HG03342 (cell line): Measurements from ENCODE around the gene PDX1.
A peak's percentile ranks its signal among the peaks of the same experiment; 100 is the strongest.
"Not testable (repeated sequence)": the region's sequence is repeated elsewhere in the genome, so short reads cannot be mapped to it uniquely, and the experiment has no call there.

ENCODE experiments used
- ATAC-seq: cut with Tn5 transposase; IDR thresholded peaks from one replicate; pipeline ENCODE4 v1.9.1; 2021; ENCODE audit warnings: mild to moderate bottlenecking, moderate library complexity; ENCODE audit not compliant: unreplicated experiment

PDX1 gene

DNA sequence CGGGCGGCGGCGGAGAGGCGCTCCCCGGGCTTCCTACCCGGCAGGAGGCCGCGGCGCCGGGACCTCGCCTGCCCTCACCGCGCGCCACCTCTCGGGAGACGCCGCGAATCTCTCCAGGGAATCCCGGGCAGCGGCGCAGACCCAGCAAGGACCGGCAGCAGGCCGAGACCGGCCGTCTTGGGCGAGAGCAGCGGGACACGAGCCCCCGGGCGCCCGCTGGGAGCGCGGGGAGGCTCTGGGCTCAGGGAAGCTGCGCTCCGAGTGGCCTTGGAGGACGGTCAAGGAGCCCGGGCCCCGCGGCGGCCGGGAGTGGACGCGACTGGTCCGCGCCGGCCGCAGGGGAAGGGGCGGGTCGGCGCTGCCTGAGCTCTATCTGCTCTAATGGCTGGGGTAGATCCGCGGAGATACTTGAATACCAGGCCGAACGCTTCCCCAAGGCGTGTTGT, 34.6 kb downstream of the PDX1 start:
- ATAC-seq: peak; percentile 24

DNA sequence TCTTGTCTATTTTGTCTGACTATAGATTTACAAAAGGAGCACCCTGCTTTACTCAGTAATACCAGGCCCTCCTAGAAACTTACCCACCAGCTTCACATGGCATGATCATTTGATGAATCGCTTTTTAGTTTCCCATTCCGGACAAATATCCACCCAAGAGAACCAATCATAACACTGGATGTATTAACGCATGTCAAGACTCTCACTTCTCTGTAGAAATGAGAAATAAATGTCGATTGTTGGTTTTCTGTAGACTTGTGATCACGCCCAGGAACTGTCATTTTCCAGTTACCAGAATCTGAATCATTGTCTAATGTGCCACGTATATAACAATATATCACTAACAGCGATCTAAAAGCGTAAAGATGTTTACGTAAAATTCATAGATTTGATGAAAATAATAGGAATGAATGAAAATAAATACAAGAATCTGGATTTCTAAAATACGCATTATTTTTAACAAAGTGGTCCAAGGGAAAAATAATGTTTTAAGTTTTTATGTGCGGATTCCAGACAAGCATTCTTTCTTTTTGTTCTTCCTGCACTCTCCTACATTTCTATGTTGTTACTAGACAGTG, 35.3 kb downstream of the PDX1 start:
- no peak for ATAC-seq

DNA sequence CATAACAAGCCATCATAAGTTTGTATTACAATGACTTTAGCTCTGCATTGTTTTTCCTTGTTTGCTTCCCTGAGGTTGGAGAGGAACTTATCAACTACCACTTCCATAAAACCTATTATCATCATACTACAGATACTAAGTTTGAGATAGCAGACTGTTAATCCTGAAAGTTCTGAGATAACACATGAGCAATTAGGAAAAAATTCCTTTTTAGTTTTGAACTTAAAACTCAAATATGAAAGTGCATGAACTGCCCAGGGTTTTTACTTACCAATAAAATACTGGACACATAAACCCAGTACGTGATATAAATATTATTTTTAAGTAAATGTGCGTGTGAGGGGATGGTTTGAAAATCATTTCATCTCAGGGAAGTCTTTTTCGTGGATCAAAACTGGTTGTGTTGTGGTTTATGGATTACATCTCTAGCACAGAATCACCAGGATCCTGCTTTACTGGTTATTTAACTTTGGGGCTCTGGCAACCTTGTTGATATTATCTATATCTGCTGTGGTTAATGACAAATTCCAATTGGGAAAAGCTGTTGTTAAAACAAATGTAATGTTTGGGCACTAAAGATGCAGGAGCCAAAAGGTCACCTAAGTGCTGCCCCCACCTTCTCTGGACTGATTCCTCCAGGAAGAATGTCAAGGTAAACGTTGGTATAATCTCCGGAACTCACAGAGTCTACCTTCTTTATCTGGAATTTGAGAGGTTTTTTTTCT, 36.9 kb downstream of the PDX1 start:
- ATAC-seq: no peak

DNA sequence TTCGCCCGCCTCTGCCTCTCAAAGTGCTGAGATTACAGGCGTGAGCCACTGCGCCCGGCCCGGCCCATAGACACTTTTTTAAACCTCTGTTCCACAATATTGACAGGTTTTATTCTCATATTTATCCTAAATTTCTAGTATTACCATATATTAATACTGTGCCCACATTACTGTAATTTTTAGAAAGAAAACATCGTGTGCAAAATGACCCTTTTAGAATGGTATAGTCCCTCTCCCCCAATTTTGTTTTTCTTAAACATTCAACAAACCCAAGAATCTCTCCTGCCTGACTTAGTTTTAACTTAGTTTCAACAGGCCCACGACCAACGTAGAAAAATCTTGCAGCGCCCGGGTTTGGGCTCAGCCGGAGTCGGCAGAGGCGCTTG, 40.2 kb downstream of the PDX1 start:
- ATAC-seq: no peak

DNA sequence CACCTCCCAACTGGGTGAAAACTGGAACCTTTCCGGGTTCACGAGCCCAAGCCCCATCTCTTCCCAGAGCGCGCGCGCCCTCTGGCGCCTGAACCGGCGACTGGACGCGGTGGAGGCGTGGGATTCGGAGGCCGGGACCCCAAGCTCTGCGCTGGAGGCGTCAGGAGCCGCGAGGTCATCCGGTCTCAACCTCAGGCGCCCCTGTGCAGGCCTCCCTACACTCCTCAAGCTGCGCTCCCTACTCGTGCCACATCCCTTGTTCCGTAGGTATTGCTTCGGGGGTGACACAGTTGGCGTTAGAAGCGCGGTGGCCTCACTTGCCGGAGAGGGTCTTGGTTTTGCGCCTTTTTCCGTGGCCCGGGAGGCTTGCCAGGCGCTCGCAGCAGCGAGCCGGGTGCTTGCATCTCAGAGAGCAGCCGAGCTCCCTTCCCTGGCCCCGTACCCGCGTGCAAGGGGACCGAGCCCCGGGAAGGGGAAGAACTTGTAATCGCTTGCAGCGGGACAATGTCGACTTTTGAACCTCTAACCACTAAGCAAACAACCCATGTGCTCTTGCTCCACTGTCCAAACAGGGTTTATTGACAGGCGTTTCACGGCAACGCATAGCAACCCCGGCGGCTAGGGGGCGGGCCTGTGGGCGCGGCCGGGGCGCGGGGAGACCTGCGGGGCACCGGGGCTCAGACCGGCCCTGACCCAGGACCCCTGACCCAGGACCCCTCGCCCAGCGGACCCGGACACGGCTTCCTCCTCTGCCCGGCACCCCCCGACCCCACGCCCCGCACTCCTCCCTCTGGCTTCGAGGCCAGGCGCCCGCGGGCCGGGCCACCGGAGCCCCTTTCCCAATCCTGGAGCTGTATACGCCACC, 40.8 kb downstream of the PDX1 start:
- ATAC-seq: peak; percentile 51

DNA sequence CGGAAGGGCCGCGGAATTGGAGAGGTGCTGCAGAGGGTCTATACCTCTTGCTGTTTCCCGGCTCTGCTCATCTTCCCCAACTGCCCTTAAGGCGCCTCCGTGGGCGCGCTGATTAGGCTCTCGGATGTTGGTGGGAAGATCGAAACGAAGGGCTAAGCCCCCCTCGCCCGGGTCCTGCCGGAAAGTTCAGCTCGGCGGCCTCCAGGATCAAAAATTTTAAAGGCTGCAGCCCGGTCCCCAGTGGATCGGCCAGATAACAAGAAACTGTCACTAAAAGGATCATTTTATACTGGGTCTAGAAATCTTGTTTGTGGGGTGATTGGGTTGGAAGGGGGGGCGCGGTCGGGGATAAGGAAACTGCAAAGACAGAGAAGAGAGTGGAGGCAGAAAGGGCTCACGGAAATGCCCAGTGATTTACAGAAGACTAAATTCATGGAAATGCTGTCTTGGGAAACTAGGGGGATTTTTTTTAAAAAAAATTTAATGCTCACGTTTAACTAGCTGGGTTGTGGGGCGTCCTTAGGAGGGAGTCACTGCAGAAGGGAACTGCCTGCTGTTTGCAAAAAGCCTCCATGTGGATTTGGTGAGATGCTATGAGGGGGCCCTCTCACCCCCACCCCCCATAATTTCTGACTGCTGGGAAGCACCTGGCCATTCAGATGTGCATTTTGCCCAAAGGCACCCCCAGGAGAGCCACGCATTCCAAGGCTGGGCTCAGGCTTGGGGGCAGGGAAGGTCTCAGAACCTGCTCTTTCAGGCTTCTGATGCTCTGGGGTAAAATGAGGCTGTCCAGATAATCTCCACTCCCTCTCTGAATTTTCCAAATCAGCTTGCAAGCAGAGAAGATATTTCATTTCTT, 41.7 kb downstream of the PDX1 start:
- no peak for ATAC-seq

- ATAC-seq: no peak
Measured at GRCh38 chr13:27962128-27962841, 42.5 kb downstream of the PDX1 start.

- ATAC-seq: no peak
Measured at GRCh38 chr13:27962982-27963381, 43.2 kb downstream of the PDX1 start.

GRCh38 chr13:27963491-27963890, 43.7 kb downstream of the PDX1 start:
- ATAC-seq: no peak

DNA sequence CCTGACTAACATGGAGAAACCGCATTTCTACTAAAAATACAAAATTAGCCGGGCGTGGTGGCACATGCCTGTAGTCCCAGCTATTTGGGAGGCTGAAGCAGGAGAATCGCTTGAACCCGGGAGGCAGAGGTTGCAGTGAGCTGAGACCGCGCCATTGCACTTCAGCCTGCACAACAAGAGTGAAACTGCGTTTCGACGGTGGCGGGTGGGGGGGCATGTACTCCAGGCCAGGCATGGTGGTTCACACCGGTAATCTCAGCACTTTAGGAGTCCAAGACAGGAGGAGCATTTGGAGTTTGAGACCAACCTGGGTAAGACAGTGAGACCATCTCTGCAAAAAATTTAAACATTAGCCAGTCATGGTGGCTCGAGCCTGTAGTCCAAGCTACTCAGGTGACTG, 44.4 kb downstream of the PDX1 start:
- ATAC-seq: not testable (repeated sequence)

DNA sequence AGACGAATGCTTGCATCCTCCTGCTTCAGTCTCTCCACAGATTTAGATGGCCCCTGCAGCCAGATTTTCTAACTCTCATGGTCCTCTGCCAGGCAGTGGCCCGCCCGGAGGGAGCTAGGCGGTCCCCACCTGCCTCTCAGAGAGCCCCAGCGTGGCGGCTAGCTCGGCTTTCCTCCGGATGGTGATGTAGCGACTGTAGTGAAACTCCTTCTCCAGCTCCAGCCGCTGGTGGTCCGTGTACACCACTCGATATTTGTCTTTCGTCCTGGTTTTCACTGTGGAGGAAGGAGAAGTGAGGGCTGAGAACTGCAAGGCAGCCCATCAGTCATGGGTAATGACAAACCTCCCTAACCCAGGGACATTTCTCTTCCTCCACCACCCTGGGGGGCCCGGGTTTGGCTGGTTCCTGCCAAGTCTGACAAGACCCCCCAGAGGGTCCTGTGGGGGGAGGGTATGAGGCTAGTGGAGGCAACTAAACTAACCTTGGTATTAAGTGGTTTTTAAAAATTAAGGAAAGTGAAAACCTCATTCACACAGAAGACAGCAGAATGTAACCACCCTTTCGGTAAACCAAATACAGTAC, 45.0 kb downstream of the PDX1 start:
- ATAC-seq: no peak

GRCh38 chr13:27965343-27965739, 45.5 kb downstream of the PDX1 start:
- no peak for ATAC-seq

DNA sequence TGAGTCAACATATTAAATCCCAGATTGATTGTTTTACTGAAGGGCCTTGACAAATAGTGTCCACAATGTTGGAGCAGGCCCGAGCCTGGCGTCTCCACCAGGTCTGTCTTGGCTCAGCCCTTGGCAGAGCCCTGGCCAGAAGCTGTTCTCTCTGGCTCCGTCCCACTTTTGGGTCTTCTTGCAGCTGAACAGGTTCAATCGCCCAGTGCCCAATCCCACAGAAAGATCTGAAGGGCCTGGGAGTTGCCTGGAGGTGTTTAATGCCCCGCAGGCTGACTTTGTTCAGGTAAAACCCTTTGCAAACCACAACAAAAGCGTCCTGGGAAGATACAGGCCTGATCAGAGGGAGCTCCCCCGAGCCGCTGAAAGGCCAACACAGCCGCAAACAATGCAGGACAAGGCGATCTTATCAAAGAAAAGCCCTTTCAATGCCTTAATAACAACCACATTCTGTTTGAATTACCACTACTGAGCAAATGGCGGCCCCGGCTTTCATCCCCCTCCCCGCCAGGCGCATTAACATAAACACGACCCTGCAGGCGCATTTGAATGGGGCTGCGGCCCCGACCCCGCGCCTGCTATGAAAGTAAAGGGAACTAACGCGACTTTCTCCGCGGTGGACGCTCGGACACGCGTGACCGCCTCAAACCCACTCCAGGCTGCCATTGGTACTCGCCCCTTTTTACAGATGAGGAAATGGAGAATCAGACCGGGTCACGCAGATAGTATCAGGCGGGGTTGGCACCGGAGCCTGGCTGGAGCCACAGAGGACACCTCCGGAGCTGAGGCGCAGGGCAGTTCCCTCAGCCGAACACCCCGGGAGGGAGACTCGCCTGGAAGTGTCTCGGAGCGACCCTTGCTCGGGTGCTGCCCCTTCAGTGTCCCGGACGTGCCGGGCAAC, 46.2 kb downstream of the PDX1 start:
- ATAC-seq: no peak

DNA sequence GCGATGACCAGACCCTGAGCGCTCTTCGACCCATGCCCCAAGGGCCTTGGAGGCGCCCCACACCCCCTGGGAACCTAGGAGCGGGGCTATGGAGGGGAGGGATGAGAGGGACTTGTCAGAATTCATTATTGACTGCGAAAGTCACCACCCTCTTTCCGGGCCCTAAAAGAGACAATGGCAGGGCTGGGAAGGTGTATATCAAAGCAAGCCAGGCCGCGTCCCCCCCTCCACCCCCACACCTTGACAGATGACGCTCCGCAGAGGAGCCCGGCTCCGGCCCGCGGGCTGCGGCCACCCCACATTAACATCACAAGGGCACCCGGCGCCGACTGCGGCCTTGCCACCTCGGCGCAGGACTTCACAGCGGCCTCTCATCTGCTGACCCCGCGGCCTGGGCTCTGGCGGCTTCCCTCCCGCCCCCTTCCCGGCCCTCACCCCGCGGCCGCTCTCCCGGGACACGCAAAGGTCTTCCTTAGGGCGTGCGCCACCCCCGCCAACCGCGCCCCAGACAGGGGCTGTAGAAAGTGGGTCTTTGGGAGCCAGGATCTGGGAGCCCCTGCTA, 46.9 kb downstream of the PDX1 start:
- ATAC-seq: no peak

GRCh38 chr13:27967203-27967735, 47.5 kb downstream of the PDX1 start:
- ATAC-seq: no peak

DNA sequence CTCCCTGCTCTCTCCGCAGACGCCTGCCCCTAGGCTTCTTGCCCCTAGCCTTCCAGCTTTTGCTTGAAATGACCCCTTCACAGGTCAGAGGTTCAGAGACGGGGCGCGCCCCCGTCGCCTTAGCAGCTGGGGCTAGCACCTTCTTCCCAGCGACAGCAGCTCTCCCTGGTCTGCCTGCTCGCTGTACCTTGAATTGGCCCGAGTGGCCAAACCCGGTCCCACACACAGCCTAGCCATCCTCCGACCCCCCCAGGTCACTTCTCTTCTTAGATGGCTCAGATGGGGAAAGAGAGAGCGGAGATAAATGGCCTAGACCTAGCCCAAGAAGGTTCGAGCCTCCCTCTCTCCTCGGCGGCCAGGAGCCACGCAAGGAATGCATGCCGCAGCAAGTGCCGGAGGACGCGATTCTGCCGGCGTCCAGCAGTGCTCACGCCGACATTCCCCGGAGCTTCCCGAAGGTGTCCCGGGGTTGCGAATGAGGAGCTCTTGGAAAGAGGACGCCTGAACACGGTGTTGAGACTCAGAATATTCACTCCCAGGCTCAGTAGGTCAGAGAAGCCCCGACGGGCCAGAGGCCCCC, 48.0 kb downstream of the PDX1 start:
- ATAC-seq: no peak

DNA sequence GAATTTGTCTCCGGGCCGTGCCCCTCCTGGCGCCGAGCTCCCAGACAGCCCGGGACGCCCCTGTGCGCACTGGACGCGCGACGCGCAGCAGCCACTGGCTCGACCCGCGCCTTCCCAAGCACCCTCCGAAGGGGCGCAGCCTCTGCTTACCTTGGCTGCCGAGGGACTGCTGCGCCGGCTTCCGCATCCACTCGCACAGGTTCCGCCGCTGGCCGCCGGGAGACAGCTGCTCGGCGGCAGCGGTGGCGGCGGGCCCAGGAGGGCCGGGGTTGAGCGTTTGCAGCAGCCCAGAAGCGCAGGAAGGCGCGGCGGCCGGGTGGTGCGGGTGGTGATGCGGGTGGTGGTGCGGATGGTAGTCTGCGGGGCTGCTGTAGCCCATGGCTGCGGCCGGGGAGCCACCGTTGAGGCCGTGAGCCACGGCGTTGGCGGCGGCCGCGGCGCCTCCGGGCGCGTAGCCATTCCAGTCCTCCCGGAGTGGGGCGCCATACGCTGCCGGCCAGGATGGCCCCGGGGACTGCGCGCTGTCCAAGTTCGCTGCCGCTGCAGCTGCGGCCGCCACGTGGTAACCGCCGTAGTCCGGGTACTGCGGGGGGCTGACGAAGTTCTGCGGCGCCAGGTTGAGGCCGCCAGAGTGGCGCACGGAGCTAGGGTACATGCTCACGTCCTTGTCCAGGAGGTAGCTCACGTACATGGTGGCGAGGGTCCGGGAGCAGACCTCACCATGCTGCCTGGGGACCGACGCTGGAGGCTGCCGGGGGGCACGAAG, 48.7 kb downstream of the PDX1 start:
- no peak for ATAC-seq
